GM12874 (cell line): Measurements from ENCODE around the gene RPS18.

Experiments used
- CTCF ChIP-seq: IDR thresholded peaks from 2 replicates; pipeline ENCODE4 v1.5.1; 2011; ENCODE audit warnings: low read depth, mild to moderate bottlenecking, control low read depth, low read length, moderate library complexity; ENCODE audit not compliant: insufficient read depth

RPS18 gene

GRCh38 chr6:33321227-33321626, 49.4 kb downstream of the RPS18 start:
- TF ChIP-seq CTCF = no peak

GRCh38 chr6:33323623-33323948, 51.7 kb downstream of the RPS18 start:
- no peak for TF ChIP-seq CTCF

- no peak for TF ChIP-seq CTCF
Observed at GRCh38 chr6:33324125-33324524, 52.2 kb downstream of the RPS18 start.
